HG03439 (cell line): ENCODE measurements around the gene STIM2.
"Not testable (repeated sequence)": the region's sequence is repeated elsewhere in the genome, so short reads cannot be mapped to it uniquely, and the experiment has no call there.

Source experiments
- ATAC-seq: cut with Tn5 transposase; IDR thresholded peaks from one replicate; pipeline ENCODE4 v1.9.1; 2021; ENCODE audit warnings: mild to moderate bottlenecking, moderate library complexity; ENCODE audit not compliant: unreplicated experiment

The STIM2 gene

GRCh38 chr4:26947318-26947717 is 86.7 kb downstream of the STIM2 start:
- no peak for ATAC-seq

GRCh38 chr4:26950446-26950845 is 89.8 kb downstream of the STIM2 start:
- ATAC-seq = no peak

- no peak for ATAC-seq
Measured at GRCh38 chr4:26952891-26953290, 92.2 kb downstream of the STIM2 start.

- ATAC-seq = no peak
Measured at GRCh38 chr4:26953366-26953765, 92.7 kb downstream of the STIM2 start.

GRCh38 chr4:26953770-26954423 is 93.3 kb downstream of the STIM2 start:
- no peak for ATAC-seq

- no peak for ATAC-seq
Measured at GRCh38 chr4:26955241-26955640, 94.6 kb downstream of the STIM2 start.

GRCh38 chr4:26958925-26959653 is 98.4 kb downstream of the STIM2 start:
- no peak for ATAC-seq

GRCh38 chr4:26959654-26960047 is 99.0 kb downstream of the STIM2 start:
- no peak for ATAC-seq

- no peak for ATAC-seq
Measured at GRCh38 chr4:26962720-26963119, 102.1 kb downstream of the STIM2 start.

- no peak for ATAC-seq
Measured at GRCh38 chr4:26964512-26964911, 103.9 kb downstream of the STIM2 start.

- ATAC-seq = no peak
Measured at GRCh38 chr4:26964994-26965393, 104.4 kb downstream of the STIM2 start.

- not testable (repeated sequence) for ATAC-seq
Measured at GRCh38 chr4:26975464-26976181, 115.0 kb downstream of the STIM2 start.

- no peak for ATAC-seq
Measured at GRCh38 chr4:26978387-26979053, 117.9 kb downstream of the STIM2 start.

- no peak for ATAC-seq
Measured at GRCh38 chr4:26984896-26985295, 124.3 kb downstream of the STIM2 start.

GRCh38 chr4:26985873-26986272 is 125.2 kb downstream of the STIM2 start:
- peak; percentile 68 for ATAC-seq

GRCh38 chr4:26987191-26987590 is 126.5 kb downstream of the STIM2 start:
- ATAC-seq = no peak

- no peak for ATAC-seq
Measured at GRCh38 chr4:26991057-26991456, 130.4 kb downstream of the STIM2 start.

GRCh38 chr4:26992657-26993361 is 132.2 kb downstream of the STIM2 start:
- peak; percentile 97 for ATAC-seq

- no peak for ATAC-seq
Measured at GRCh38 chr4:26993539-26993938, 132.9 kb downstream of the STIM2 start.

GRCh38 chr4:26993967-26994366 is 133.3 kb downstream of the STIM2 start:
- ATAC-seq = no peak

GRCh38 chr4:26995316-26995715 is 134.7 kb downstream of the STIM2 start:
- no peak for ATAC-seq
